Psoas muscle (tissue), 8 donors: ENCODE results near the gene NEK11. TPM values are rescaled to one million over a fixed set of nuclear protein-coding genes. Genes with fewer than 3 reads are reported as not detected.

ENCODE experiments used
- ATAC-seq, 4 donors: fragments of 200-7000 bp; cut with Tn5 transposase; one replicate each; pipeline ENCODE4 v1.9.1; 2020; ENCODE audit warnings: moderate library complexity in 3 of 4, mild to moderate bottlenecking in 2 of 4
- DNase-seq, 2 donors: peaks; one replicate each; pipeline ENCODE4 v3.0.0-alpha.2; 2020
- H3K27ac ChIP-seq: fragments of 200-600 bp; one replicate; pipeline ENCODE4 v1.8.0; 2022
- H3K27me3 ChIP-seq, 3 donors: fragments of 200-600 bp in 1 of 3; one replicate each; pipeline versions ENCODE4 v1.6.1 to v1.8.0; 2013 to 2022; ENCODE audit warnings: low read length in 2 of 3, mild to moderate bottlenecking in 2 of 3, moderate library complexity in 1 of 3; ENCODE audit not compliant: insufficient read depth in 3 of 3
- H3K36me3 ChIP-seq, 2 donors: fragments of 200-600 bp in 1 of 2; one replicate each; pipeline versions ENCODE4 v1.6.1 to v1.8.0; 2013 to 2022; ENCODE audit warnings: low read depth in 1 of 2, mild to moderate bottlenecking in 1 of 2, moderate library complexity in 1 of 2; ENCODE audit not compliant: insufficient read depth in 1 of 2
- H3K4me1 ChIP-seq: fragments of 200-600 bp; one replicate; pipeline ENCODE4 v1.8.0; 2022
- H3K4me3 ChIP-seq: fragments of 200-600 bp; one replicate; pipeline ENCODE4 v1.8.0; 2022; ENCODE audit warnings: mild to moderate bottlenecking
- H3K9me3 ChIP-seq: fragments of 200-600 bp; one replicate; pipeline ENCODE4 v1.8.0; 2022
- WGBS, 3 donors: extraction: QIAGEN DNeasy Blood & Tissue Kit; methylation state at CpG; one replicate each; pipeline versions ENCODE4 v1.1.6 to v1.1.7; 2013; 5-methylcytosine and 5-hydroxymethylcytosine counted together
- intact Hi-C, 2 donors: fragments of 100-400 bp; cut with DNase I; formaldehyde crosslinking; loops; one replicate each; pipeline versions ENCODE4 v1.11.0 to v1.14.2; 2022
- polyA plus RNA-seq, 3 donors: library from polyadenylated mRNA; stranded (reverse); fragments of 200-250 nt; gene quantifications; one replicate each; pipeline ENCODE4 v1.2.3, GENCODE V29; 2013
- total RNA-seq, 4 donors: library from RNA; stranded (reverse); fragmentation: NEBNext Ultra II Directional in 2 of 4; extraction: Animal tissue kit (Norgen Biotek cat#: 25700) in 2 of 4; gene quantifications; one replicate each; pipeline versions ENCODE4 v1.2.1 to v1.2.4, GENCODE V29; 2021 to 2023
- TF ChIP-seq, protein P1 (sequence below): fragments of 200-600 bp; IDR thresholded peaks from one replicate; pipeline ENCODE4 v1.8.0; 2022; ENCODE audit warnings: antibody characterized with exemption
- donor health status: healthy with polysubstance abuse.
- donor health status: DM: no; HTN: no; CAD: no; lungs with moderate emphysema.
- donor health status: Bipolar disorder and iron deficiency.
- donor health status: healthy.
- donor health status: DM: yes; HTN: yes; CAD: no.
- donor health status: DM: no; HTN: no; CAD: no.
- donor health status: DM: no; HTN: no; CAD: no.
- donor health status: DM: yes; HTN: yes; CAD: no.

NEK11 gene
- total and polyA plus RNA-seq, 7 donors, result 1.5 to 7.2 (median 2.1) TPM

GRCh38 chr3:131275556-131275955 lies 248.9 kb downstream of the NEK11 start:
- WGBS, 3 donors, result 51 to 69% (median 55%) methylated on average over 1 of the region's 1 CpG
- intact Hi-C loops, result no loop called here

DNA sequence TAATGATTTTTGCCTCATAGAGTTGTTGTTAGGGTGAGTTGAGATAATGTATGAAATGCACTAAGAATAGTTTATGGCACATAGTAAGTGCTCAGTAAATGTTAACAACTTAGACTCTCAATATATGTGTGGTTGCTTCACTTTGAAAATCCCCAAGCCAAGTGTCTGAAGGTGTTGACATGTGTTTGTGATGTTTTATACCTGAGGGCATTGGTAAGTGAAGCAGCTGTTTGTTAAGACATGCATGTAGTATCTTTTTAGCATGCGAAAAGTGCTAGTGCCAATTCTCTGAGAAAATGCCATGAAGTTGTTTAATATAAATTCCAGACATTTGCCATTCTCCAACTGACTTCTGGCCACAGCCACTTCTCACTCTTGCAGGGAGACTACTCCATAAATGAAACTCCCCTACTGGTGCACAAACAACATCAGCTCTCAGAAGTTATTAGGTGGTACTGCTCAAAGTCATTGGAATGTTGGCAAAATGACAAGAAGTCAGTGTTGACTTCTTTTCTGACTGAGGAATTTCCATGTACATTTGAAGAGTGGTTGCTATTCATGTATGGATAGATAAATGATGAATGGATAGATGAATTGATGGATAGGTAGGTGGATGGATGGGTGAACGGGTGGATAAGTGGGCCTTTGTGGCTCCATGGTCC lies 251.3 kb downstream of the NEK11 start:
- no peak overlapping the region for H3K4me3 ChIP-seq
- peaks cover 19% of the 10 kb centered on the region for H3K4me1 ChIP-seq
- H3K9me3 ChIP-seq, result no peaks in the 10 kb centered on the region
- intact Hi-C loops, result no loop called here
- 96 to 99% (median 98%) methylated on average over 2 of the region's 2 CpGs for WGBS, 3 donors
- no peak for ATAC-seq
- no peak overlapping the region for H3K27ac ChIP-seq
- H3K27me3 ChIP-seq, result no peaks in the 10 kb centered on the region
- TF ChIP-seq, protein P1, sequence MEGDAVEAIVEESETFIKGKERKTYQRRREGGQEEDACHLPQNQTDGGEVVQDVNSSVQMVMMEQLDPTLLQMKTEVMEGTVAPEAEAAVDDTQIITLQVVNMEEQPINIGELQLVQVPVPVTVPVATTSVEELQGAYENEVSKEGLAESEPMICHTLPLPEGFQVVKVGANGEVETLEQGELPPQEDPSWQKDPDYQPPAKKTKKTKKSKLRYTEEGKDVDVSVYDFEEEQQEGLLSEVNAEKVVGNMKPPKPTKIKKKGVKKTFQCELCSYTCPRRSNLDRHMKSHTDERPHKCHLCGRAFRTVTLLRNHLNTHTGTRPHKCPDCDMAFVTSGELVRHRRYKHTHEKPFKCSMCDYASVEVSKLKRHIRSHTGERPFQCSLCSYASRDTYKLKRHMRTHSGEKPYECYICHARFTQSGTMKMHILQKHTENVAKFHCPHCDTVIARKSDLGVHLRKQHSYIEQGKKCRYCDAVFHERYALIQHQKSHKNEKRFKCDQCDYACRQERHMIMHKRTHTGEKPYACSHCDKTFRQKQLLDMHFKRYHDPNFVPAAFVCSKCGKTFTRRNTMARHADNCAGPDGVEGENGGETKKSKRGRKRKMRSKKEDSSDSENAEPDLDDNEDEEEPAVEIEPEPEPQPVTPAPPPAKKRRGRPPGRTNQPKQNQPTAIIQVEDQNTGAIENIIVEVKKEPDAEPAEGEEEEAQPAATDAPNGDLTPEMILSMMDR, result no peak
- no peak for DNase-seq
- no peaks in the 10 kb centered on the region for H3K36me3 ChIP-seq

More at GRCh38 chr3:131275556-131275955, 248.9 kb downstream of the NEK11 start:
- Histone ChIP-seq H3K27ac (no peak overlapping the region), H3K9me3 (no peaks in the 10 kb centered on the region), H3K4me3 (no peak overlapping the region), H3K4me1 (no peaks in the 10 kb centered on the region), H3K36me3 (no peaks in the 10 kb centered on the region), H3K27me3 (no peaks in the 10 kb centered on the region)
- TF ChIP-seq, protein P1, result no peak
- ATAC-seq (no peak), DNase-seq (no peak)

GRCh38 chr3:131279577-131279976 lies 252.9 kb downstream of the NEK11 start:
- WGBS, 3 donors, result 91 to 95% (median 93%) methylated on average over 2 of the region's 2 CpGs
- no peaks in the 10 kb centered on the region for H3K9me3 ChIP-seq
- H3K27ac ChIP-seq, result no peak overlapping the region
- no peaks in the 10 kb centered on the region for H3K27me3 ChIP-seq
- no peak overlapping the region for H3K4me3 ChIP-seq
- peaks cover 32% of the 10 kb centered on the region for H3K4me1 ChIP-seq
- TF ChIP-seq, protein P1, result no peak
- intact Hi-C loops, result no loop called here
- H3K36me3 ChIP-seq, result no peaks in the 10 kb centered on the region
- ATAC-seq, result no peak
- DNase-seq, result no peak

DNA sequence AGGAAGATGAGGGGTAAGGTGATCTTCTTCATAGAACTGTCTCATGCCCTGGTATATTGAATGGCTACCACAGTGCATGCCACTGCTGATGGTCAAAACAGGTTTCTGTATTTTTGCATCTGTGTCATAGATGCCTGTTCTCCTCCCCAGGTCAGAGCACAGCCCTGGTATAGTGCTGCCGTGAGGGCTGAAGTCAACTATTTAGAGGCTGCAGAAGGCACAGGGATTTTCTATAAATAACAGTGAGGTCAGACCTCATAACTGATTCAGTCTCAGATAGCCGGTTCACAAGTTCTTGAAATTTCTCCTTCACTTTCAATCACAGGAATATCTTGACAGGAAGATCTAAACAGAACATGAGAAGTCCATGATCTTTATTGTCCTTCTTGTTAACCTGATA lies 255.7 kb downstream of the NEK11 start:
- TF ChIP-seq, protein P1, result no peak
- DNase-seq (no peak), ATAC-seq (peak; percentile 81 to 99 (median 96))
- no peaks in the 10 kb centered on the region for H3K9me3 ChIP-seq
- no peak overlapping the region for H3K4me3 ChIP-seq
- H3K36me3 ChIP-seq, result no peaks in the 10 kb centered on the region
- intact Hi-C loops, result loop anchor here in 1 of 2 donors (5.0 kb wide), 1 partner anchor 70 kb away; no protein-coding TSS in a partner anchor
- peaks cover 32% of the 10 kb centered on the region for H3K4me1 ChIP-seq
- 14 to 25% (median 19%) methylated on average over 2 of the region's 2 CpGs for WGBS, 3 donors
- H3K27me3 ChIP-seq, result no peaks in the 10 kb centered on the region
- peak overlapping the region; percentile 62 for H3K27ac ChIP-seq
